Epithelial cell of esophagus (primary cell): ENCODE data around the gene OR2B6.

Source experiments
- DNase-seq: peaks from one replicate; pipeline ENCODE4 v3.0.0; 2010; ENCODE audit warnings: low read depth
- H3K4me3 ChIP-seq: 2 replicates; pipeline ENCODE4 v1.5.1; 2011; ENCODE audit warnings: mild to moderate bottlenecking, low read length, control low read depth
- CTCF ChIP-seq: IDR thresholded peaks from 2 replicates; pipeline ENCODE4 v1.5.1; 2011; ENCODE audit warnings: low read depth, mild to moderate bottlenecking, low read length, control low read depth, inconsistent platforms; ENCODE audit not compliant: insufficient read depth; ENCODE audit errors: missing control alignments

OR2B6 gene

DNA sequence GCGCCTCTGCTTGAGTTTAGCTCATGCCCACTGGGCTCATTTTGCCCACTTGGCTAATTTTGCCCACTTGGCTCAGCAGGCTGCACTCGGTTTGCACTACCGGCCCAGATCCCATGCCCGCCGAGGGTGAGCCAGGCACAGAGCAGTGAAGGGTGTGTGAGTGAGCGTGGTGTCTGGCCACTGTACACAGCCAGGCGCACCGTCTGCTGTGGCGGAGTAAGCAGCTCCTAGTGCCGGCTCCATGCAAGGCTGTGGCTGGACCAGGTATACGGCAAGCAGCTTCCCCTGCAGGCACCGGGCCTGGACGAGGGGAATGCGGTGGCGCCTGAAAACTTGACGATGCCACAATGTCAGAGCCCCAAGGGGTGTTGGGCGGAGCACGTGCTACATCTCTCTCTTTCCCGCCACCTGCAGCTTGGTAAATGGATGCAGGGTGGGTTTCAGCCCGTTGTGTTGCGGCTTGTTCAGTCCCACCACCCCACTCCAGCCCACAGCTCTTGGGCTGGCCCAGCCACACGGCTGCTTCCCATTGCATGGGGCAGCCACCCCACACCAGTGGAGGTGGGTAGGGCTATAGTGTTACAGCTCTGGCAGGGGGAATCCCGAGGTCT lies 9.9 kb downstream of the OR2B6 start:
- no peak for TF ChIP-seq CTCF
- no peak for DNase-seq

DNA sequence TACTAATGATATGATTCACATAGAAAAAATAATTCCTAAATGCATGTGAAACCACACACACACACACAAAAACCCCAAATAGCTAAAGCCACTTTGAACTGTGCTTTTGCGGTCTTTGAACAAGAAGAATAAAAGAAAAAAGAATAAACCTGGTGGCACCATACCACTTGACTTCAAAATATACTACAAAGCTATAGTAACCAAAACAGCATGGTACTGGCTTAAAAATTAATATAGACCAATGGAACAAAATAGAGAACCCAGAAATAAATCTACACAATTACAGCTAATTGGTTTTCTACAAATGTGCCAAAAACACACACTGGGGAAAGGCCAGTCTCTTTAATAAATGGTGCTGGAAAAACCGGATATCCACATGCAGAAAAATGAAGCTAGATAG lies 13.4 kb downstream of the OR2B6 start:
- H3K4me3 ChIP-seq, result no peak overlapping the region
- no peak for TF ChIP-seq CTCF
- no peak for DNase-seq

More for the DNA sequence above, 9.9 kb downstream of the OR2B6 start:
- no peak overlapping the region for H3K4me3 ChIP-seq

GRCh38 chr6:27972750-27973149 lies 15.7 kb downstream of the OR2B6 start:
- H3K4me3 ChIP-seq, result no peak overlapping the region
- DNase-seq, result no peak
- no peak for TF ChIP-seq CTCF

DNA sequence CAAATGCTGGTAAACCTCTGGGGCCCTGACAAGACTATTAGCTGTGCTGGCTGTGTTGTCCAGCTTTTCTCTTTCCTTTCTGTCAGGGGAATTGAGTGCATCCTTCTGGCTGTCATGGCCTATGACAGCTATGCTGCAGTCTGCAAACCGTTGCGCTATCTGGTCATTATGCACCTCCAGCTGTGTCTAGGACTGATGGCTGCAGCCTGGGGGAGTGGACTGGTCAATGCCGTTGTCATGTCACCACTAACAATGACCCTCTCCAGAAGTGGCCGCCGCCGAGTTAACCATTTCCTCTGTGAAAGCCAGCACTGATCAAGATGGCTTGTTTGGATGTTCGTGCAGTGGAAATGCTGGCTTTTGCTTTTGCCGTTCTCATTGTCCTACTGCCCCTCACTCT lies 20.3 kb downstream of the OR2B6 start:
- no peak overlapping the region for H3K4me3 ChIP-seq
- no peak for DNase-seq
- no peak for TF ChIP-seq CTCF

DNA sequence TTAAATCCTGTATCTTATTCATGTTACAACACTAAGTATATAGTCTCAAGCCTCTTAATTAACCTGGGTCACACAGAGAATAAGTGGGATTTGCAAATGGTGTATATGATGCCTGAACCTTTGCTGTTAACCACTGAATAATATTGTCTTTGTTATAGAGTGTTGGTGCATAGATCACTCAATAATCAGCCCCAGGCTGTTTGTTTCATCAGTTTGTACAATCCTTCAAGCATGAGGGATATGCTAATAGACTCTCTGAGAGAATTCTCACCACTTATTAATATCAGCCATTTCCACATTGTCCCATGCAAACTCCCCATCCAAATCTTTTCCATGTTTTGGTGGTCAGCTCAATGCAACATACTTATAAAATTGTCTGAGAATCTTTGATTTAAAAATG lies 21.7 kb downstream of the OR2B6 start:
- TF ChIP-seq CTCF, result no peak
- H3K4me3 ChIP-seq, result no peak overlapping the region
- DNase-seq, result no peak

- no peak for TF ChIP-seq CTCF
- no peak overlapping the region for H3K4me3 ChIP-seq
- DNase-seq, result no peak
Observed at GRCh38 chr6:27980111-27980510, 23.1 kb downstream of the OR2B6 start.
